Hepatocyte (in vitro differentiated cells): ENCODE results near the gene CWC27. TPM values are rescaled to one million over a fixed set of nuclear protein-coding genes. Genes with fewer than 3 reads are reported as not detected.

Experiments used
- DNase-seq: peaks from one replicate; pipeline ENCODE4 v3.0.0-alpha.2; 2016; ENCODE audit warnings: low spot score
- H2AFZ ChIP-seq: fragments of 200-600 bp; sonication (generic); 2 replicates; pipeline ENCODE4 v1.6.0; 2016; ENCODE audit warnings: antibody characterized with exemption, mild to moderate bottlenecking
- H3K27ac ChIP-seq: fragments of 200-600 bp; sonication (generic); 2 replicates; pipeline ENCODE4 v1.5.1; 2016; ENCODE audit warnings: mild to moderate bottlenecking
- H3K27me3 ChIP-seq: fragments of 200-600 bp; sonication (generic); 2 replicates; pipeline ENCODE4 v1.6.1; 2016
- H3K36me3 ChIP-seq: fragments of 200-600 bp; sonication (generic); replicated peaks from 2 replicates; pipeline ENCODE4 v1.5.1; 2016; ENCODE audit warnings: low read depth; ENCODE audit not compliant: insufficient read depth
- H3K4me1 ChIP-seq: fragments of 200-600 bp; sonication (generic); 2 replicates; pipeline ENCODE4 v1.5.1; 2016; ENCODE audit warnings: mild to moderate bottlenecking, moderate library complexity; ENCODE audit not compliant: insufficient read depth
- H3K4me2 ChIP-seq: fragments of 200-600 bp; sonication (generic); 2 replicates; pipeline ENCODE4 v1.6.0; 2016
- H3K4me3 ChIP-seq: fragments of 200-600 bp; sonication (generic); 2 replicates; pipeline ENCODE4 v1.5.1; 2016; ENCODE audit warnings: mild to moderate bottlenecking
- H3K79me2 ChIP-seq: fragments of 200-600 bp; sonication (generic); 2 replicates; pipeline ENCODE4 v1.6.0; 2017; ENCODE audit warnings: mild to moderate bottlenecking
- H3K9me2 ChIP-seq: fragments of 200-600 bp; sonication (generic); replicated peaks from 2 replicates; pipeline ENCODE4 v1.6.0; 2017; ENCODE audit warnings: mild to moderate bottlenecking; ENCODE audit not compliant: insufficient read depth
- H3K9me3 ChIP-seq: fragments of 200-600 bp; sonication (generic); 2 replicates; pipeline ENCODE4 v1.5.1; 2016; ENCODE audit warnings: low read depth, mild to moderate bottlenecking
- H4K20me1 ChIP-seq: fragments of 200-600 bp; sonication (generic); 2 replicates; pipeline ENCODE4 v1.6.0; 2016; ENCODE audit warnings: mild to moderate bottlenecking; ENCODE audit not compliant: insufficient read depth, poor library complexity, severe bottlenecking
- EZH2 ChIP-seq: fragments of 200-600 bp; sonication (generic); IDR thresholded peaks from 2 replicates; pipeline ENCODE4 v1.6.1; 2016; ENCODE audit warnings: antibody characterized with exemption, mild to moderate bottlenecking, borderline replicate concordance
- EZH2phosphoT487 ChIP-seq: fragments of 200-600 bp; sonication (generic); IDR thresholded peaks from one replicate; pipeline ENCODE4 v1.6.1; 2018; ENCODE audit warnings: antibody characterized with exemption, mild to moderate bottlenecking, low read depth, moderate library complexity; ENCODE audit not compliant: unreplicated experiment, severe bottlenecking
- WGBS: methylation state at CpG from one replicate; pipeline ENCODE4 v1.1.6; 2016; ENCODE audit warnings: low lambda C conversion rate; ENCODE audit errors: missing lambda C conversion rate; 5-methylcytosine and 5-hydroxymethylcytosine counted together
- polyA plus RNA-seq: library from polyadenylated mRNA; unstranded; fragments of >200 nt; fragmentation: Nextera tagmentation; extraction: Ambion mirVana; gene quantifications from 2 replicates; pipeline ENCODE4 v1.2.1, GENCODE V29; 2016
- total RNA-seq: library from RNA; depleted of rRNA; stranded (reverse); fragments of >200 nt; gene quantifications from 2 replicates; pipeline ENCODE4 v1.2.3, GENCODE V29; 2014
- TF ChIP-seq, protein P1 (sequence below): fragments of 200-600 bp; sonication (generic); IDR thresholded peaks from 2 replicates; pipeline ENCODE4 v1.5.1; 2016; ENCODE audit warnings: antibody characterized with exemption, mild to moderate bottlenecking; ENCODE audit not compliant: poor library complexity

Gene CWC27
- total and polyA plus RNA-seq, 2 experiments from 2014 or later: 15.8 to 32.5 TPM

DNA sequence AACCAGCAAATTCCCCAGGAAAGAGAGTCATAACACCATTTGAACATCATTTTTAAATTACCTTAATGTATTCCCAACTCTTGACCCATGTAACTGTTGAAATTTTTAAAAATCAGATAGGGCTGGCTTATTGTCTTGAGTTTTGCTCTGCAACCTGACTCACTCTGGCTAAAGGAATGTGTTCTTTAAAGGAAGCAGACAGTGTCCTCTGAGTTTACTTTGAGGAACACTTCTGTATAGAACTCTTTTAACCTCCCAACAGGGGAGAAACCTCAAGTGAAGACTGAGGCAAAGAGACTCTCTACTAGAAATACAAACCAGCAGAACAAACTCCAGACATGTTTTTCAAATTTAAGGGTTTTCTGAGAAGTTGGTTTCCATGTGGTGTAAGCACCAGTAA is 248.9 kb downstream of the CWC27 start:
- TF ChIP-seq EZH2: no peak
- TF ChIP-seq, protein P1, sequence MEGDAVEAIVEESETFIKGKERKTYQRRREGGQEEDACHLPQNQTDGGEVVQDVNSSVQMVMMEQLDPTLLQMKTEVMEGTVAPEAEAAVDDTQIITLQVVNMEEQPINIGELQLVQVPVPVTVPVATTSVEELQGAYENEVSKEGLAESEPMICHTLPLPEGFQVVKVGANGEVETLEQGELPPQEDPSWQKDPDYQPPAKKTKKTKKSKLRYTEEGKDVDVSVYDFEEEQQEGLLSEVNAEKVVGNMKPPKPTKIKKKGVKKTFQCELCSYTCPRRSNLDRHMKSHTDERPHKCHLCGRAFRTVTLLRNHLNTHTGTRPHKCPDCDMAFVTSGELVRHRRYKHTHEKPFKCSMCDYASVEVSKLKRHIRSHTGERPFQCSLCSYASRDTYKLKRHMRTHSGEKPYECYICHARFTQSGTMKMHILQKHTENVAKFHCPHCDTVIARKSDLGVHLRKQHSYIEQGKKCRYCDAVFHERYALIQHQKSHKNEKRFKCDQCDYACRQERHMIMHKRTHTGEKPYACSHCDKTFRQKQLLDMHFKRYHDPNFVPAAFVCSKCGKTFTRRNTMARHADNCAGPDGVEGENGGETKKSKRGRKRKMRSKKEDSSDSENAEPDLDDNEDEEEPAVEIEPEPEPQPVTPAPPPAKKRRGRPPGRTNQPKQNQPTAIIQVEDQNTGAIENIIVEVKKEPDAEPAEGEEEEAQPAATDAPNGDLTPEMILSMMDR: no peak
- no peak for TF ChIP-seq EZH2phosphoT487
- Histone ChIP-seq H3K9me3 (no peaks in the 10 kb centered on the region), H3K27me3 (no peaks in the 10 kb centered on the region), H3K9me2 (no peaks in the 10 kb centered on the region), H3K4me3 (no peak overlapping the region), H3K4me1 (peaks cover 22% of the 10 kb centered on the region), H3K79me2 (no peaks in the 10 kb centered on the region), H3K27ac (peak overlapping the region; percentile 7), H3K4me2 (peak overlapping the region; percentile 4), H4K20me1 (no peaks in the 10 kb centered on the region), H3K36me3 (no peaks in the 10 kb centered on the region), H2AFZ (no peak overlapping the region)
- DNase-seq: no peak

DNA sequence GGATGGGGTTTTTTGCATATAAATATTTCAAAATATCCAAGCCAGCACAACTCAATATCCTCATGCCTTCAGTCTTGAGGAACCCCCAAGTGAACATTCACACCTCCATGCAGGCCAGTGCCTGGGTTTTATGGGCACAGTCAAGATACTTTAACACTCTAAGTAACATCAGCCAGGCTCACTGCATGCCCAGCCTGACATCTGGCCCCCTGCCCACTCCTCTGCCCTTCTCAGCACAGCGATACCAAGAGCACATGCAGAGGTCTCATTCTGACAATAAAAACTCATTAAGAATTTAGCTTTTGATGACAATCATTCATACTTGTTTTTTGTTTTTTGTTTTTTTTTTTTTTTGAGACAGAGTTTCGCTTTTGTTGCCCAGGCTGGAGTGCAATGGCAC is 250.0 kb downstream of the CWC27 start:
- H3K36me3 ChIP-seq: no peaks in the 10 kb centered on the region
- no peak for DNase-seq
- 100% methylated on average over 2 of the region's 2 CpGs for WGBS
- no peak overlapping the region for H3K27ac ChIP-seq
- H3K4me2 ChIP-seq: no peak overlapping the region
- no peaks in the 10 kb centered on the region for H3K9me2 ChIP-seq
- no peaks in the 10 kb centered on the region for H3K79me2 ChIP-seq
- no peaks in the 10 kb centered on the region for H3K9me3 ChIP-seq
- TF ChIP-seq EZH2 (no peak), EZH2phosphoT487 (no peak)
- TF ChIP-seq, protein P1: no peak
- peaks cover 20% of the 10 kb centered on the region for H3K4me1 ChIP-seq
- no peaks in the 10 kb centered on the region for H3K27me3 ChIP-seq
- no peaks in the 10 kb centered on the region for H4K20me1 ChIP-seq
- H3K4me3 ChIP-seq: no peak overlapping the region
- H2AFZ ChIP-seq: no peak overlapping the region

DNA sequence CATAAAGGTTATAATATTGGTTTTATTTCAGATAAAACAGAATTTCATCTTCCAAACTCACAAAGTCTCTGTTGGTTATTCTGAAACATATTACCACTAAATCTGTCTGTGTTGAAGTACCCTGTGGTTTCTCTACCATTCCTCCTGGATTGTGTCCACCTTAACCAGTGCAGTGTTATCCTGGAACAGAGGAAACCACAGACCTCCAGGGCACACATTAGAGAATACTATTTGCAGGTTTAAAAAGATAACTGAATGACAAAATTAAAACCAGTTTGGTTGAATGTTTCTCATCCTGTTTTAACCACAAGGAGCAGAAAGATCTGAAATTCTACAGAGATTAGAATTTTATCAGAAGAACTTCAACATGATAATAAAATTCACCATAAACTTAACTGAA is 251.8 kb downstream of the CWC27 start:
- Histone ChIP-seq H3K27ac (no peak overlapping the region), H3K79me2 (no peaks in the 10 kb centered on the region), H2AFZ (no peak overlapping the region), H3K9me2 (no peaks in the 10 kb centered on the region), H4K20me1 (no peaks in the 10 kb centered on the region), H3K4me1 (peaks cover 12% of the 10 kb centered on the region), H3K4me3 (no peak overlapping the region), H3K9me3 (no peaks in the 10 kb centered on the region), H3K36me3 (no peaks in the 10 kb centered on the region), H3K27me3 (no peaks in the 10 kb centered on the region), H3K4me2 (no peak overlapping the region)
- no peak for DNase-seq
- TF ChIP-seq, protein P1: no peak
- no peak for TF ChIP-seq EZH2phosphoT487
- TF ChIP-seq EZH2: no peak

DNA sequence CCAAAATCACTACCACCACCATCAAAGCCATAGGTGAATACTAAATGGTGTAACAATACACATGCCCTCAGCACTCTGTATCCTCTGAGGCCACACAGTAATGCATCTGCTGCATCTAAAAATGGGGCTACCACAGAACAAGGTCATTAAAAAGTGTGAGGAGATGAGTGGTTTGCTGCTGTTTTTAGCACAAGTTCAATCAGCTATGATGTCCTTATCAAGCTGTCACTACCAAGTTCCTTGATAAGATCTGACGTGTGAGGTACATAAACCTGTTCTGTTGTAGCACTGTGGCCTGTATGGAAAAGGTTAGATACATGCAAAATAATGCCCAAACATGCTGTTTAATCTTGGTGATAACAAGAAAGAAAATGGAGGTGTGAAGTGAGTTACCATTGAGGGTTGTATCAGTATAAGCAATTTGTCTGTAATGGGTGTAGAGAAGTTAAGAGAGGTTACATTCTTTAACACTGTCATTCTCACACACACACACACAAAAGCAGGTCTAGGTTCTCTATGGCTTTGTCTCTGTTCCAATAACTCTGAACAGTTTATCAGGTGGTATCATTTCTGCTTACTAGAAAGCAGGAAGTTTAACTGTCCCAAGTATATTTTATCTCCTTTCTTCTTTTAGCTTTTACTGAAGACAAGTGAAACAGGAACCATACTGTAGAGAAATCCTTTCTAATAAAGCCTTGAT is 252.9 kb downstream of the CWC27 start:
- TF ChIP-seq EZH2phosphoT487 (no peak), EZH2 (no peak)
- TF ChIP-seq, protein P1: no peak
- H3K27me3 ChIP-seq: no peaks in the 10 kb centered on the region
- H3K9me3 ChIP-seq: no peaks in the 10 kb centered on the region
- H3K79me2 ChIP-seq: no peaks in the 10 kb centered on the region
- WGBS: 43% methylated on average over 1 of the region's 1 CpG
- H3K4me3 ChIP-seq: no peak overlapping the region
- no peak overlapping the region for H3K4me2 ChIP-seq
- H2AFZ ChIP-seq: no peak overlapping the region
- no peaks in the 10 kb centered on the region for H3K36me3 ChIP-seq
- peaks cover 7% of the 10 kb centered on the region for H3K4me1 ChIP-seq
- DNase-seq: no peak
- no peak overlapping the region for H3K27ac ChIP-seq
- no peaks in the 10 kb centered on the region for H3K9me2 ChIP-seq
- H4K20me1 ChIP-seq: no peaks in the 10 kb centered on the region
